Common myeloid progenitor, CD34-positive (primary cell): ENCODE data around the gene SHE.

ENCODE experiments used
- CTCF ChIA-PET: fragments of 350-600 bp; sonication (Branson Sonifier 250); formaldehyde crosslinking; loops from one replicate; lab custom pipeline; 2021; ENCODE audit warnings: antibody characterized with exemption; lab: Charles Lee
- POLR2A ChIA-PET: fragments of 350-600 bp; sonication (Branson Sonifier 250); formaldehyde crosslinking; loops from one replicate; lab custom pipeline; 2021; ENCODE audit warnings: antibody characterized with exemption; lab: Charles Lee
- DNase-seq, 3 donors: peaks; one replicate each; pipeline versions ENCODE4 v3.0.0 to v3.0.0-alpha.2; 2013
- H3K27ac ChIP-seq, 2 experiments: 1 replicate in 1 of 2; 2 replicates in 1 of 2; pipeline ENCODE4 v1.7.0; 2013; ENCODE audit warnings: inconsistent platforms in 2 of 2, low read length in 2 of 2, mild to moderate bottlenecking in 2 of 2, low read depth in 1 of 2, moderate library complexity in 1 of 2; ENCODE audit not compliant: severe bottlenecking in 2 of 2, insufficient read depth in 1 of 2, poor library complexity in 1 of 2
- H3K27me3 ChIP-seq, 5 experiments: replicated peaks in 2 of 5; 1 replicate in 3 of 5; 2 replicates in 2 of 5; pipeline versions ENCODE4 v1.6.1 to v1.7.0; 2013; ENCODE audit warnings: low read length in 4 of 5, mild to moderate bottlenecking in 2 of 5, moderate library complexity in 2 of 5, inconsistent platforms in 1 of 5; ENCODE audit not compliant: insufficient read depth in 5 of 5, control insufficient read depth in 4 of 5
- H3K36me3 ChIP-seq, 4 experiments: 1 replicate in 2 of 4; 2 replicates in 2 of 4; pipeline versions ENCODE4 v1.6.1 to v1.7.0; 2013; ENCODE audit warnings: low read length in 3 of 4, control low read depth in 1 of 4, mild to moderate bottlenecking in 1 of 4; ENCODE audit not compliant: control insufficient read depth in 4 of 4, insufficient read depth in 4 of 4
- H3K4me1 ChIP-seq, 4 experiments: 1 replicate in 3 of 4; 2 replicates in 1 of 4; pipeline versions ENCODE4 v1.6.1 to v1.7.1; 2013; ENCODE audit warnings: low read length in 3 of 4, mild to moderate bottlenecking in 3 of 4, control low read depth in 1 of 4, inconsistent platforms in 1 of 4, moderate library complexity in 1 of 4; ENCODE audit not compliant: control insufficient read depth in 4 of 4, insufficient read depth in 4 of 4; ENCODE audit errors: control extremely low read depth in 1 of 4
- H3K4me3 ChIP-seq, 7 experiments: 1 replicate in 4 of 7; 2 replicates in 3 of 7; pipeline versions ENCODE4 v1.5.1 to v1.7.0; 2013; ENCODE audit warnings: mild to moderate bottlenecking in 7 of 7, low read length in 6 of 7, moderate library complexity in 6 of 7, inconsistent platforms in 2 of 7, low read depth in 2 of 7, control low read depth in 1 of 7; ENCODE audit not compliant: insufficient read depth in 4 of 7, control insufficient read depth in 1 of 7; ENCODE audit errors: extremely low read depth in 1 of 7
- H3K9me3 ChIP-seq, 5 experiments: 1 replicate in 4 of 5; 2 replicates in 1 of 5; pipeline versions ENCODE4 v1.6.1 to v1.7.1; 2013; ENCODE audit warnings: low read length in 4 of 5, mild to moderate bottlenecking in 2 of 5, inconsistent platforms in 1 of 5, low read depth in 1 of 5, moderate library complexity in 1 of 5; ENCODE audit not compliant: control insufficient read depth in 4 of 5, insufficient read depth in 2 of 5; ENCODE audit errors: control extremely low read depth in 1 of 5
- WGBS: methylation state at CpG from one replicate; pipeline ENCODE4 v1.1.5; 2013; ENCODE audit not compliant: insufficient coverage; 5-methylcytosine and 5-hydroxymethylcytosine counted together

SHE gene

GRCh38 chr1:154429841-154430611 lies 72.2 kb downstream of the SHE start:
- 95% methylated on average over 12 of the region's 17 CpGs for WGBS
- H3K9me3 ChIP-seq = no peaks in the 10 kb centered on the region
- ChIA-PET CTCF (interaction anchor here (0.8 to 2.6 kb wide), 8 partner anchors 12 to 85 kb away, joined by 3 to 11 read pairs (median 4); no protein-coding TSS in a partner anchor), POLR2A (no interaction called here)
- DNase-seq = no peak
- H3K27me3 ChIP-seq = no peaks in the 10 kb centered on the region
- no peak overlapping the region for H3K4me3 ChIP-seq
- H3K36me3 ChIP-seq = peaks cover 0 to 45% (median 26%) of the 10 kb centered on the region in 4 experiments
- H3K4me1 ChIP-seq = peaks cover 0 to 16% (median 4%) of the 10 kb centered on the region in 4 experiments
- H3K27ac ChIP-seq = no peak overlapping the region
